ENCODE results near the gene PRKCB.

Gene PRKCB

GRCh38 chr16:24198807-24199533 lies 363.2 kb downstream of the PRKCB start:
- H3K4me1 ChIP-seq (ENCODE audit: control insufficient read depth, insufficient read depth, low read length) = no peaks in the 10 kb centered on the region; the same call in 1 of the 2 replicates

More at GRCh38 chr16:24198807-24199533, 363.2 kb downstream of the PRKCB start:
- no peaks in the 10 kb centered on the region for H3K9me3 ChIP-seq (ENCODE audit: control insufficient read depth, insufficient read depth, low read depth, low read length)
- ChIA-PET CTCF (no interaction called here), POLR2A (no interaction called here)
- no peak overlapping the region for H3K4me3 ChIP-seq (ENCODE audit: low read depth, low read length)
- TF ChIP-seq ZNF280D (tag by site-specific recombination; IDR thresholded peaks at IDR 0.05) (no peak), ZXDB (tag by site-specific recombination; IDR thresholded peaks at IDR 0.05) (no peak), CTCF (tag by site-specific recombination; IDR thresholded peaks at IDR 0.05) (no peak), ZNF112 (tag by site-specific recombination; IDR thresholded peaks at IDR 0.05) (no peak), PRDM6 (tag by site-specific recombination; IDR thresholded peaks at IDR 0.05) (peak; percentile 59), HOXD13 (CRISPR knock-in tag; IDR thresholded peaks at IDR 0.05; ENCODE audit: borderline replicate concordance) (no peak), ZNF266 (tag by site-specific recombination; IDR thresholded peaks at IDR 0.05; ENCODE audit: low read depth) (peak; percentile 45; the same call in 1 of the 2 replicates), ZNF341 (tag by site-specific recombination; IDR thresholded peaks at IDR 0.05; ENCODE audit: low read depth) (no peak), ZNF76 (tag by site-specific recombination; IDR thresholded peaks at IDR 0.05; ENCODE audit: borderline replicate concordance, low read depth) (no peak), GLIS2 (tag by site-specific recombination; IDR thresholded peaks at IDR 0.05) (no peak), BCL11B (tag by site-specific recombination; IDR thresholded peaks at IDR 0.05; ENCODE audit: low read depth) (no peak), ZBTB44 (tag by site-specific recombination; IDR thresholded peaks at IDR 0.05) (no peak), ZNF423 (tag by site-specific recombination; IDR thresholded peaks at IDR 0.05) (no peak), ZSCAN4 (tag by site-specific recombination; IDR thresholded peaks at IDR 0.05) (0 out of 2 replicates have a peak, but pooled peaks have one; percentile 22), OSR2 (tag by site-specific recombination; IDR thresholded peaks at IDR 0.05) (peak; percentile 38; the same call in 1 of the 2 replicates), SP7 (tag by site-specific recombination; IDR thresholded peaks at IDR 0.05) (no peak)
- H3K27ac ChIP-seq (ENCODE audit: extremely low read depth, low read depth, low read length) = no peak overlapping the region
- no peaks in the 10 kb centered on the region for H3K36me3 ChIP-seq (ENCODE audit: control insufficient read depth in 2 of 2, insufficient read depth in 1 of 2, low read length in 2 of 2)

Data from HEK293 (cell line).